Heart right ventricle (tissue), 16 donors: ENCODE data around the gene ZMIZ1. TPM values are rescaled to one million over a fixed set of nuclear protein-coding genes. Genes with fewer than 3 reads are reported as not detected.
A peak's percentile ranks its signal among the peaks of the same experiment; 100 is the strongest.

Experiments used
- ATAC-seq, 8 donors: fragments of 200-7000 bp; cut with Tn5 transposase; one replicate each; pipeline ENCODE4 v1.9.1; 2020; ENCODE audit warnings: mild to moderate bottlenecking in 8 of 8, moderate library complexity in 8 of 8, moderate number of reproducible peaks in 1 of 8
- DNase-seq, 2 donors: peaks; one replicate each; pipeline ENCODE4 v3.0.0-alpha.2; 2020
- H3K27ac ChIP-seq, 10 donors: fragments of 200-600 bp; sonication (generic) in 2 of 10; one replicate each; pipeline versions ENCODE4 v1.5.0 to v1.8.0; 2020 to 2022; ENCODE audit warnings: mild to moderate bottlenecking in 3 of 10
- H3K27me3 ChIP-seq, 7 donors: fragments of 200-600 bp; one replicate each; pipeline ENCODE4 v1.8.0; 2021 to 2022; ENCODE audit warnings: mild to moderate bottlenecking in 2 of 7
- H3K36me3 ChIP-seq, 9 donors: fragments of 200-600 bp; sonication (generic) in 1 of 9; one replicate each; pipeline versions ENCODE4 v1.5.0 to v1.8.0; 2020 to 2022; ENCODE audit warnings: mild to moderate bottlenecking in 2 of 9
- H3K4me1 ChIP-seq, 9 donors: fragments of 200-600 bp; sonication (generic) in 1 of 9; one replicate each; pipeline versions ENCODE4 v1.5.0 to v1.8.0; 2020 to 2022; ENCODE audit warnings: mild to moderate bottlenecking in 4 of 9
- H3K4me3 ChIP-seq, 10 donors: fragments of 200-600 bp; sonication (generic) in 2 of 10; one replicate each; pipeline versions ENCODE4 v1.5.0 to v1.8.0; 2020 to 2022; ENCODE audit warnings: mild to moderate bottlenecking in 7 of 10, moderate library complexity in 2 of 10
- H3K9me3 ChIP-seq, 11 donors: fragments of 200-600 bp in 10 of 11; sonication (generic) in 2 of 11; one replicate each; pipeline versions ENCODE4 v1.5.0 to v1.8.0; 2013 to 2022; ENCODE audit warnings: mild to moderate bottlenecking in 2 of 11, control low read depth in 1 of 11, moderate library complexity in 1 of 11
- CTCF ChIP-seq, 9 donors: fragments of 200-600 bp; sonication (generic) in 2 of 9; IDR thresholded peaks; one replicate each; pipeline versions ENCODE4 v1.5.0 to v1.8.0; 2021 to 2022; ENCODE audit warnings: antibody characterized with exemption in 9 of 9, mild to moderate bottlenecking in 5 of 9, moderate library complexity in 1 of 9
- WGBS, 2 donors: extraction: QIAGEN DNeasy Blood & Tissue Kit; methylation state at CpG; one replicate each; pipeline ENCODE4 v1.1.7; 2013; ENCODE audit warnings: inconsistent platforms in 1 of 2; 5-methylcytosine and 5-hydroxymethylcytosine counted together
- intact Hi-C, 10 donors: fragments of 100-400 bp; cut with DNase I; formaldehyde crosslinking; loops; one replicate each; pipeline versions ENCODE4 v1.11.1 to v1.14.2; 2022
- polyA plus RNA-seq, 2 donors: library from polyadenylated mRNA; stranded (reverse); fragments of 200-250 nt; gene quantifications; one replicate each; pipeline ENCODE4 v1.2.3, GENCODE V29; 2013
- total RNA-seq, 10 donors: library from RNA; stranded (reverse); fragmentation: NEBNext Ultra II Directional in 3 of 10; extraction: Animal tissue kit (Norgen Biotek cat#: 25700) in 3 of 10; gene quantifications; one replicate each; pipeline versions ENCODE4 v1.2.1 to v1.2.4, GENCODE V29; 2021 to 2023
- donor health status: Arrhythmogenic right ventricular cardiomyopathy.
- donor health status: ischemic (EF 13 %, LVEDD 7.1; RV severe dilation, severe dysfunction).
- donor health status: healthy with polysubstance abuse.
- donor health status: DM: no; HTN: yes; CAD: no.
- donor health status: DM: no; HTN: no; CAD: no.
- donor health status: ischemic (EF 25% LVEDD 6.9; RV normal size, moderate dysfunction).
- donor health status: ischemic (EF 25% LVEDD 5.7; RV mildly dilated, moderate dysfunction).
- donor health status: healthy.
- donor health status: DM: yes; HTN: yes; CAD: no.
- donor health status: Ischemic cardiomyopathy.
- donor health status: ischemic (EF 35%, LVEDD 5.7; RV mildly dilated, moderate dysfunction).
- donor health status: nonischemic (EF 11% LVEDD 7.7; RV severe dilation, severe dysfunction).
- donor health status: DM: yes; HTN: yes; CAD: no.
- donor health status: PGD.
- donor health status: ischemic (EF 29% LVEDD 5.4; RV normal size, mild dysfunction).
- donor health status: nonischemic (EF 23%, LVEDD 6.1; RV moderate dilation, normal function).

ZMIZ1 gene
- total and polyA plus RNA-seq, 12 donors: 24.2 to 61.5 (median 49.8) TPM

- no peak for TF ChIP-seq CTCF (IDR thresholded peaks at IDR 0.05)
- DNase-seq (no peak), ATAC-seq (no peak)
- Histone ChIP-seq H3K9me3 (no peaks in the 10 kb centered on the region), H3K4me3 (no peak overlapping the region), H3K27me3 (no peaks in the 10 kb centered on the region), H3K27ac (peak overlapping the region in 7 of 10 donors; percentile 5 to 76 (median 57)), H3K4me1 (peaks cover 40 to 95% (median 79%) of the 10 kb centered on the region in 9 donors), H3K36me3 (peaks cover 0 to 51% (median 17%) of the 10 kb centered on the region in 9 donors)
- 75 to 80% methylated on average over 25 of the region's 25 CpGs for WGBS, 2 donors
- intact Hi-C loops: no loop called here
These were observed 49.8 kb downstream of the ZMIZ1 start for GRCh38 chr10:79118286-79119202.

GRCh38 chr10:79119306-79119705 lies 50.5 kb downstream of the ZMIZ1 start:
- no peak for ATAC-seq
- peaks cover 33 to 96% (median 77%) of the 10 kb centered on the region in 9 donors for H3K4me1 ChIP-seq
- H3K27ac ChIP-seq: peak overlapping the region in 3 of 10 donors; percentile 19 to 74 (median 57)
- H3K9me3 ChIP-seq: no peaks in the 10 kb centered on the region
- H3K4me3 ChIP-seq: no peak overlapping the region
- TF ChIP-seq CTCF (IDR thresholded peaks at IDR 0.05): no peak
- H3K36me3 ChIP-seq: peaks cover 0 to 59% (median 21%) of the 10 kb centered on the region in 9 donors
- intact Hi-C loops: no loop called here
- no peak for DNase-seq
- 74 to 81% methylated on average over 5 of the region's 5 CpGs for WGBS, 2 donors
- H3K27me3 ChIP-seq: no peaks in the 10 kb centered on the region

GRCh38 chr10:79123547-79123963 lies 54.8 kb downstream of the ZMIZ1 start:
- ATAC-seq (peak in 3 of 8 donors; percentile 6 to 56 (median 9)), DNase-seq (no peak)
- intact Hi-C loops: no loop called here
- no peak for TF ChIP-seq CTCF (IDR thresholded peaks at IDR 0.05)
- H3K36me3 ChIP-seq: peaks cover 0 to 99% (median 26%) of the 10 kb centered on the region in 9 donors
- no peak overlapping the region for H3K4me3 ChIP-seq
- no peaks in the 10 kb centered on the region for H3K9me3 ChIP-seq
- H3K4me1 ChIP-seq: peaks cover 6 to 97% (median 67%) of the 10 kb centered on the region in 9 donors
- WGBS, 2 donors: 57 to 71% methylated on average over 8 of the region's 8 CpGs
- peak overlapping the region in 7 of 10 donors; percentile 2 to 58 (median 23) for H3K27ac ChIP-seq
- no peaks in the 10 kb centered on the region for H3K27me3 ChIP-seq

- DNase-seq (no peak), ATAC-seq (no peak)
- H3K9me3 ChIP-seq: no peaks in the 10 kb centered on the region
- H3K36me3 ChIP-seq: peaks cover 0 to 95% (median 26%) of the 10 kb centered on the region in 9 donors
- H3K27me3 ChIP-seq: no peaks in the 10 kb centered on the region
- intact Hi-C loops: no loop called here
- H3K27ac ChIP-seq: peak overlapping the region in 7 of 10 donors; percentile 2 to 58 (median 23)
- H3K4me3 ChIP-seq: no peak overlapping the region
- no peak for TF ChIP-seq CTCF (IDR thresholded peaks at IDR 0.05)
- peaks cover 8 to 97% (median 68%) of the 10 kb centered on the region in 9 donors for H3K4me1 ChIP-seq
These were observed 55.3 kb downstream of the ZMIZ1 start for GRCh38 chr10:79124066-79124465.
